Measurements from ENCODE around the gene MYB.

The MYB gene

GRCh38 chr6:135189344-135189743, 8.2 kb downstream of the MYB start:
- DNase-seq (ENCODE audit: low read depth): no peak
- H3K4me3 ChIP-seq (ENCODE audit: low read depth, low read length): no peak overlapping the region
- no peak for TF ChIP-seq CTCF (conservative IDR thresholded peaks at IDR 0.05; ENCODE audit: low read depth, low read length)

GRCh38 chr6:135191508-135192255, 10.6 kb downstream of the MYB start:
- TF ChIP-seq CTCF (conservative IDR thresholded peaks at IDR 0.05; ENCODE audit: low read depth, low read length): no peak
- DNase-seq (ENCODE audit: low read depth): no peak

GRCh38 chr6:135192256-135193174, 11.4 kb downstream of the MYB start:
- no peak overlapping the region for H3K4me3 ChIP-seq (ENCODE audit: low read depth, low read length)
- TF ChIP-seq CTCF (conservative IDR thresholded peaks at IDR 0.05; ENCODE audit: low read depth, low read length): no peak
- no peak for DNase-seq (ENCODE audit: low read depth)

More at GRCh38 chr6:135191508-135192255, 10.6 kb downstream of the MYB start:
- no peak overlapping the region for H3K4me3 ChIP-seq (ENCODE audit: low read depth, low read length)

GRCh38 chr6:135193221-135193620, 12.1 kb downstream of the MYB start:
- no peak for TF ChIP-seq CTCF (conservative IDR thresholded peaks at IDR 0.05; ENCODE audit: low read depth, low read length)
- H3K4me3 ChIP-seq (ENCODE audit: low read depth, low read length): no peak overlapping the region
- no peak for DNase-seq (ENCODE audit: low read depth)

GRCh38 chr6:135195041-135195440, 13.9 kb downstream of the MYB start:
- no peak for TF ChIP-seq CTCF (conservative IDR thresholded peaks at IDR 0.05; ENCODE audit: low read depth, low read length)
- no peak overlapping the region for H3K4me3 ChIP-seq (ENCODE audit: low read depth, low read length)
- DNase-seq (ENCODE audit: low read depth): no peak

GRCh38 chr6:135195522-135195921, 14.4 kb downstream of the MYB start:
- DNase-seq (ENCODE audit: low read depth): no peak
- no peak for TF ChIP-seq CTCF (conservative IDR thresholded peaks at IDR 0.05; ENCODE audit: low read depth, low read length)
- no peak overlapping the region for H3K4me3 ChIP-seq (ENCODE audit: low read depth, low read length)
